Measurements from ENCODE around the gene RPTOR. TPM values are rescaled to one million over a fixed set of nuclear protein-coding genes. Genes with fewer than 3 reads are reported as not detected.

The RPTOR gene
- polyA plus RNA-seq, 1 donor from 2014 or later, result 8.0 TPM

- peak overlapping the region; percentile 45 for H3K9ac ChIP-seq (ENCODE audit: low read length)
These were observed 459.3 kb downstream of the RPTOR start for GRCh38 chr17:81003711-81004475.

GRCh38 chr17:81006891-81007290 lies 462.3 kb downstream of the RPTOR start:
- H3K27me3 ChIP-seq (ENCODE audit: insufficient read depth, low read depth, low read length), result peaks cover 3% of the 10 kb centered on the region
- H2AFZ ChIP-seq (ENCODE audit: low read depth, low read length), result no peak overlapping the region
- H3K4me3 ChIP-seq (ENCODE audit: low read length), result no peak overlapping the region
- H4K20me1 ChIP-seq (ENCODE audit: insufficient read depth), result no peaks in the 10 kb centered on the region
- H3K4me2 ChIP-seq (ENCODE audit: low read length), result no peak overlapping the region
- no peaks in the 10 kb centered on the region for H3F3A ChIP-seq (ENCODE audit: insufficient read depth, low read length, poor library complexity, severe bottlenecking)
- no peak overlapping the region for H3K9ac ChIP-seq (ENCODE audit: low read length)
- no peak overlapping the region for H3K27ac ChIP-seq (ENCODE audit: low read length)
- H3K9me3 ChIP-seq (ENCODE audit: low read length), result peaks cover 1% of the 10 kb centered on the region
- no peaks in the 10 kb centered on the region for H3K9me2 ChIP-seq (ENCODE audit: insufficient read depth, low read length)
- no peaks in the 10 kb centered on the region for H3K79me2 ChIP-seq (replicated peaks; ENCODE audit: insufficient read depth, low read length)
- H3K36me3 ChIP-seq (ENCODE audit: insufficient read depth, low read length), result no peaks in the 10 kb centered on the region
- TF ChIP-seq POLR2AphosphoS5 (IDR thresholded peaks at IDR 0.05) (no peak), SMC3 (conservative IDR thresholded peaks at IDR 0.05; ENCODE audit: poor library complexity) (no peak), TAF1 (IDR thresholded peaks at IDR 0.05; ENCODE audit: low read depth) (no peak), RAD21 (conservative IDR thresholded peaks at IDR 0.05) (no peak), REST (IDR thresholded peaks at IDR 0.05; ENCODE audit: borderline replicate concordance) (no peak), EP300 (conservative IDR thresholded peaks at IDR 0.05; ENCODE audit: poor library complexity, severe bottlenecking) (no peak), CTCF (IDR thresholded peaks at IDR 0.05; ENCODE audit: poor library complexity, severe bottlenecking) (no peak)

More at GRCh38 chr17:81003711-81004475, 459.3 kb downstream of the RPTOR start:
- Histone ChIP-seq H3K36me3 (ENCODE audit: insufficient read depth, low read length) (no peaks in the 10 kb centered on the region), H3F3A (ENCODE audit: insufficient read depth, low read length, poor library complexity, severe bottlenecking) (no peaks in the 10 kb centered on the region), H3K79me2 (replicated peaks; ENCODE audit: insufficient read depth, low read length) (no peaks in the 10 kb centered on the region), H3K27ac (ENCODE audit: low read length) (no peak overlapping the region), H3K9me2 (ENCODE audit: insufficient read depth, low read length) (no peaks in the 10 kb centered on the region), H2AFZ (ENCODE audit: low read depth, low read length) (no peak overlapping the region), H3K9me3 (ENCODE audit: low read length) (no peaks in the 10 kb centered on the region), H4K20me1 (ENCODE audit: insufficient read depth) (no peaks in the 10 kb centered on the region), H3K4me3 (ENCODE audit: low read length) (peak overlapping the region; percentile 63), H3K4me2 (ENCODE audit: low read length) (no peak overlapping the region), H3K27me3 (ENCODE audit: insufficient read depth, low read depth, low read length) (peaks cover 3% of the 10 kb centered on the region)
- TF ChIP-seq EP300 (conservative IDR thresholded peaks at IDR 0.05; ENCODE audit: poor library complexity, severe bottlenecking) (no peak), REST (IDR thresholded peaks at IDR 0.05; ENCODE audit: borderline replicate concordance) (no peak), RAD21 (conservative IDR thresholded peaks at IDR 0.05) (no peak), MXI1 (conservative IDR thresholded peaks at IDR 0.05; ENCODE audit: poor library complexity, severe bottlenecking) (no peak), CTCF (IDR thresholded peaks at IDR 0.05; ENCODE audit: poor library complexity, severe bottlenecking) (no peak), POLR2AphosphoS5 (IDR thresholded peaks at IDR 0.05) (no peak)
